HEK293 (cell line): ENCODE measurements around the gene CDYL2.

ENCODE experiments used
- CTCF ChIA-PET: fragments of 350-600 bp; formaldehyde crosslinking; extraction: SDS; loops from one replicate; lab custom pipeline; 2021; ENCODE audit warnings: antibody characterized with exemption; lab: Yijun Ruan, JAX
- POLR2A ChIA-PET: fragments of 300-600 bp; formaldehyde crosslinking; extraction: SDS; loops from one replicate; lab custom pipeline; 2020; ENCODE audit warnings: antibody characterized with exemption, inconsistent platforms; lab: Yijun Ruan, JAX
- H3K27ac ChIP-seq: fragments of 200-500 bp; sonication (Bioruptor generic); 2 replicates; pipeline ENCODE4 v1.5.1; 2014; ENCODE audit warnings: low read depth, low read length, control low read depth, inconsistent platforms; ENCODE audit errors: extremely low read depth
- H3K36me3 ChIP-seq, 2 experiments: fragments of 200-500 bp in 1 of 2; sonication (Bioruptor generic) in 1 of 2; 1 replicate in 1 of 2; 2 replicates in 1 of 2; pipeline ENCODE4 v1.5.1; 2014 to 2017; ENCODE audit warnings: inconsistent platforms in 2 of 2, low read length in 2 of 2; ENCODE audit not compliant: control insufficient read depth in 2 of 2, insufficient read depth in 1 of 2
- H3K4me1 ChIP-seq: fragments of 200-500 bp; sonication (Bioruptor generic); 2 replicates; pipeline ENCODE4 v1.5.1; 2014; ENCODE audit warnings: mild to moderate bottlenecking, low read length, inconsistent platforms; ENCODE audit not compliant: control insufficient read depth, insufficient read depth
- H3K4me3 ChIP-seq: 2 replicates; pipeline ENCODE4 v1.5.1; 2011; ENCODE audit warnings: low read depth, mild to moderate bottlenecking, control low read depth, low read length, moderate library complexity
- H3K9me3 ChIP-seq: fragments of 200-500 bp; sonication (Bioruptor generic); 2 replicates; pipeline ENCODE4 v1.5.1; 2014; ENCODE audit warnings: low read depth, low read length, inconsistent platforms; ENCODE audit not compliant: control insufficient read depth, insufficient read depth
- BCL6B ChIP-seq: fragments of 450-650 bp; formaldehyde crosslinking; IDR thresholded peaks from 2 replicates; pipeline ENCODE4 v1.5.1; 2017; ENCODE audit warnings: missing biosample characterization, missing genetic modification characterization
- GLI2 ChIP-seq: fragments of 450-650 bp; formaldehyde crosslinking; IDR thresholded peaks from 2 replicates; pipeline ENCODE4; 2017; ENCODE audit warnings: missing biosample characterization, missing genetic modification characterization, low read depth, borderline replicate concordance
- IKZF3 ChIP-seq: fragments of 450-650 bp; IDR thresholded peaks from 2 replicates; pipeline ENCODE4 v1.5.0; 2018; ENCODE audit warnings: missing biosample characterization, mild to moderate bottlenecking, missing genetic modification characterization, moderate library complexity
- MZF1 ChIP-seq: fragments of 450-650 bp; formaldehyde crosslinking; IDR thresholded peaks from 2 replicates; pipeline ENCODE4 v1.5.1; 2017; ENCODE audit warnings: missing biosample characterization, missing genetic modification characterization, borderline replicate concordance
- PRDM4 ChIP-seq: fragments of 450-650 bp; formaldehyde crosslinking; IDR thresholded peaks from 2 replicates; pipeline ENCODE4 v1.5.1; 2017; ENCODE audit warnings: missing biosample characterization, missing genetic modification characterization
- RBAK ChIP-seq: fragments of 450-650 bp; formaldehyde crosslinking; IDR thresholded peaks from 2 replicates; pipeline ENCODE4 v1.5.1; 2016; ENCODE audit warnings: missing biosample characterization, missing genetic modification characterization
- TCF7L2 ChIP-seq: IDR thresholded peaks from 2 replicates; pipeline ENCODE4 v1.6.1; 2011; ENCODE audit warnings: low read depth, mild to moderate bottlenecking, inconsistent platforms, low read length, moderate library complexity, borderline replicate concordance
- ZBTB26 ChIP-seq: fragments of 450-650 bp; formaldehyde crosslinking; optimal IDR thresholded peaks from 2 replicates; pipeline ENCODE3; 2016; ENCODE audit warnings: missing biosample characterization, mild to moderate bottlenecking, missing genetic modification characterization
- ZNF146 ChIP-seq: fragments of 450-650 bp; formaldehyde crosslinking; IDR thresholded peaks from 2 replicates; pipeline ENCODE4 v1.5.1; 2016; ENCODE audit warnings: missing biosample characterization, missing genetic modification characterization
- ZNF2 ChIP-seq: fragments of 450-650 bp; formaldehyde crosslinking; IDR thresholded peaks from 2 replicates; pipeline ENCODE4 v1.5.1; 2016; ENCODE audit warnings: missing biosample characterization, missing genetic modification characterization
- ZNF302 ChIP-seq: fragments of 450-650 bp; formaldehyde crosslinking; IDR thresholded peaks from 2 replicates; pipeline ENCODE4 v1.5.1; 2016; ENCODE audit warnings: missing biosample characterization, missing genetic modification characterization, low read depth
- ZNF549 ChIP-seq: fragments of 450-650 bp; IDR thresholded peaks from 2 replicates; pipeline ENCODE4 v1.5.1; 2018; ENCODE audit warnings: missing biosample characterization, missing genetic modification characterization, mild to moderate bottlenecking, inconsistent platforms, moderate library complexity
- ZNF555 ChIP-seq: fragments of 450-650 bp; formaldehyde crosslinking; conservative IDR thresholded peaks from 2 replicates; pipeline ENCODE4 v1.5.1; 2017; ENCODE audit warnings: missing biosample characterization, mild to moderate bottlenecking, missing genetic modification characterization, inconsistent platforms
- ZNF580 ChIP-seq: fragments of 450-650 bp; formaldehyde crosslinking; IDR thresholded peaks from 2 replicates; pipeline ENCODE4 v1.5.1; 2016; ENCODE audit warnings: missing biosample characterization, missing genetic modification characterization
- ZNF585B ChIP-seq: fragments of 450-650 bp; formaldehyde crosslinking; IDR thresholded peaks from 2 replicates; pipeline ENCODE4 v1.5.1; 2016; ENCODE audit warnings: missing biosample characterization, missing genetic modification characterization
- ZNF621 ChIP-seq: fragments of 450-650 bp; formaldehyde crosslinking; IDR thresholded peaks from 2 replicates; pipeline ENCODE4 v1.5.1; 2017; ENCODE audit warnings: missing biosample characterization, missing genetic modification characterization
- ZNF626 ChIP-seq: fragments of 450-650 bp; sonication (Bioruptor Pico); formaldehyde crosslinking; IDR thresholded peaks from 2 replicates; pipeline ENCODE4 v1.5.1; 2018; ENCODE audit warnings: missing biosample characterization, missing genetic modification characterization, inconsistent platforms
- ZNF692 ChIP-seq: fragments of 450-650 bp; formaldehyde crosslinking; IDR thresholded peaks from 2 replicates; pipeline ENCODE4 v1.5.1; 2016; ENCODE audit warnings: missing biosample characterization, missing genetic modification characterization
- ZNF792 ChIP-seq: fragments of 450-650 bp; formaldehyde crosslinking; IDR thresholded peaks from 2 replicates; pipeline ENCODE4 v1.5.1; 2016; ENCODE audit warnings: missing biosample characterization, missing genetic modification characterization
- ZSCAN16 ChIP-seq: fragments of 450-650 bp; formaldehyde crosslinking; IDR thresholded peaks from 2 replicates; pipeline ENCODE4 v1.5.1; 2016; ENCODE audit warnings: missing biosample characterization, missing genetic modification characterization
- ZSCAN4 ChIP-seq: fragments of 450-650 bp; formaldehyde crosslinking; IDR thresholded peaks from 2 replicates; pipeline ENCODE4 v1.5.1; 2017; ENCODE audit warnings: missing biosample characterization, missing genetic modification characterization
- ZSCAN5A ChIP-seq: fragments of 450-650 bp; formaldehyde crosslinking; IDR thresholded peaks from 2 replicates; pipeline ENCODE4 v1.5.1; 2016; ENCODE audit warnings: missing biosample characterization, missing genetic modification characterization

Gene CDYL2

GRCh38 chr16:80700558-80700957 is 103.8 kb downstream of the CDYL2 start (continued):
- no peak for TF ChIP-seq ZNF692 (tag by site-specific recombination)
- TF ChIP-seq ZNF621 (tag by site-specific recombination) = no peak
- TF ChIP-seq MZF1 (tag by site-specific recombination) = no peak
- TF ChIP-seq ZNF549 (tag by site-specific recombination) = no peak

- H3K36me3 ChIP-seq = no peaks in the 10 kb centered on the region
- no peaks in the 10 kb centered on the region for H3K9me3 ChIP-seq
- POLR2A ChIA-PET = no interaction called here
- TF ChIP-seq ZSCAN4 (tag by site-specific recombination) (no peak), PRDM4 (no peak)
- H3K4me3 ChIP-seq = no peak overlapping the region
- no peaks in the 10 kb centered on the region for H3K4me1 ChIP-seq
- CTCF ChIA-PET = no interaction called here
- no peak overlapping the region for H3K27ac ChIP-seq
Observed at GRCh38 chr16:80695020-80695419, 109.4 kb downstream of the CDYL2 start.

- ChIA-PET POLR2A (no interaction called here), CTCF (no interaction called here)
- Histone ChIP-seq H3K4me1 (no peaks in the 10 kb centered on the region), H3K36me3 (no peaks in the 10 kb centered on the region), H3K9me3 (no peaks in the 10 kb centered on the region)
- no peak for TF ChIP-seq ZNF580 (tag by site-specific recombination)
- no peak for TF ChIP-seq ZNF585B (tag by site-specific recombination)
- no peak for TF ChIP-seq GLI2
- no peak for TF ChIP-seq ZNF555 (tag by site-specific recombination)
- TF ChIP-seq ZSCAN16 (tag by site-specific recombination) = no peak
- TF ChIP-seq, all 188 proteins: peak for 0
- H3K27ac ChIP-seq = no peak overlapping the region
- H3K4me3 ChIP-seq = no peak overlapping the region
Observed at GRCh38 chr16:80693553-80693952, 110.8 kb downstream of the CDYL2 start.

- Histone ChIP-seq H3K4me3 (no peak overlapping the region), H3K9me3 (no peaks in the 10 kb centered on the region), H3K4me1 (no peaks in the 10 kb centered on the region), H3K27ac (no peak overlapping the region), H3K36me3 (no peaks in the 10 kb centered on the region)
- ChIA-PET POLR2A (no interaction called here), CTCF (interaction anchor here (0.6 kb wide), 1 partner anchor 16 kb away, joined by 3 read pairs; no protein-coding TSS in a partner anchor)
- no peak for TF ChIP-seq ZSCAN5A
- no peak for TF ChIP-seq RBAK
- TF ChIP-seq IKZF3 (tag by site-specific recombination) = no peak
- no peak for TF ChIP-seq ZNF2 (tag by site-specific recombination)
- no peak for TF ChIP-seq ZNF792 (tag by site-specific recombination)
- TF ChIP-seq ZBTB26 (tag by site-specific recombination) = no peak
- TF ChIP-seq TCF7L2 = no peak
- no peak for TF ChIP-seq ZNF146
- TF ChIP-seq ZNF626 (tag by site-specific recombination) = no peak
- no peak for TF ChIP-seq ZNF302 (tag by site-specific recombination)
- TF ChIP-seq BCL6B (tag by site-specific recombination) = no peak
Observed at GRCh38 chr16:80692270-80692669, 112.1 kb downstream of the CDYL2 start.
